ENCODE data around the gene CNIH3.

CNIH3 gene

DNA sequence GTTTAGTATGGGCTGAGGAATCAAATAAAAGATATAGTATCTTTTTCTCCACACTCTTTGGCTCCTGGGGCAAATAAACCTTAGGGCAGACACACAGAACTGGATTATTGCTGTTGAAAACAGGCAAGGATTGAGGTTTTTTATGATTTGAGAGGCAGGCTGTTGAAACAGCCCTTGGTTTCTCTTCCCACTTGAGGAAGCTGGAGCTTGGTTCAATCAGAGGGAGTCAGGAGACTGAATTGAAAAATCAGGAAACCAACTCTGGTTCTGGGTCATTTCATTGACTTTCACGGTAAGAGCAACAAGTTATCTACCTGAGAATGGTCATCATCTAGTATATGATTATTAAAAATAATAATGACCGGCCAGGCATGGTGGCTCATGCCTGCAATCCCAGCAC lies 108.4 kb downstream of the CNIH3 start:
- no peak for DNase-seq

DNA sequence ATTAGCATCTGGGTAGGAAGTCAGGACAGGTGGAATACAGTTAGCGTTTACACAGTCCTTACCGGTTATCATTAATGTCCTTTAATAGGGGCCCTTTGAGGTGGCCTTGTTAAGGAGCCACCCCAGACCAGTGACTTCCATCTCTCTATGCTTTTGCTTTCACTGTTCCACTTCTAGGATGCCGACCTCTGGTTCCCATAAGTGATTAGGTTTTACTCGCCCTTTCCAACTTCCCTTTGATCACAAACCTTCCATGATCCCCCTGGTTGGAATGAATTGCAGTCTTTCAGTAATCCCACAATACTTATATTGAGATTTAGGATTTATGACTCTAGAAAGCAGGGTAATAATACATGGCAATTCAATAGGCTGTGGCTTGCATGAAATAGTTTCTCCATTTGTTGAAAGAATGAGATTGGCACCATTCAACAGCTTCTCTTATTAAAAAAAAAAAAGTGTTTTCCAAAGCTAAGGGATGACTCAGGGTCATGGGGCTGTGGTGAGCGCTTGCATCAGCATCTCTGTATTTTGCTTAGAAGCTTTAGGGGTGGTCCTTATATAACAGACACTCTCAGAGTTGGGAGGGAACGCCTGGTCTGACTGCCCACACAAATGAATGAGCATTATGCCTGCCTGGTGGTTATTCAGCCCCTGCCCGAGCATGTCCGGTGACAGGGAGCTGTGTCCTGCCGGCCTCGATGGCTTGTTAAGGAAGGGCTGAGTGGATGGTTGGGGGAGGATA lies 110.5 kb downstream of the CNIH3 start:
- DNase-seq: peak; percentile 97

DNA sequence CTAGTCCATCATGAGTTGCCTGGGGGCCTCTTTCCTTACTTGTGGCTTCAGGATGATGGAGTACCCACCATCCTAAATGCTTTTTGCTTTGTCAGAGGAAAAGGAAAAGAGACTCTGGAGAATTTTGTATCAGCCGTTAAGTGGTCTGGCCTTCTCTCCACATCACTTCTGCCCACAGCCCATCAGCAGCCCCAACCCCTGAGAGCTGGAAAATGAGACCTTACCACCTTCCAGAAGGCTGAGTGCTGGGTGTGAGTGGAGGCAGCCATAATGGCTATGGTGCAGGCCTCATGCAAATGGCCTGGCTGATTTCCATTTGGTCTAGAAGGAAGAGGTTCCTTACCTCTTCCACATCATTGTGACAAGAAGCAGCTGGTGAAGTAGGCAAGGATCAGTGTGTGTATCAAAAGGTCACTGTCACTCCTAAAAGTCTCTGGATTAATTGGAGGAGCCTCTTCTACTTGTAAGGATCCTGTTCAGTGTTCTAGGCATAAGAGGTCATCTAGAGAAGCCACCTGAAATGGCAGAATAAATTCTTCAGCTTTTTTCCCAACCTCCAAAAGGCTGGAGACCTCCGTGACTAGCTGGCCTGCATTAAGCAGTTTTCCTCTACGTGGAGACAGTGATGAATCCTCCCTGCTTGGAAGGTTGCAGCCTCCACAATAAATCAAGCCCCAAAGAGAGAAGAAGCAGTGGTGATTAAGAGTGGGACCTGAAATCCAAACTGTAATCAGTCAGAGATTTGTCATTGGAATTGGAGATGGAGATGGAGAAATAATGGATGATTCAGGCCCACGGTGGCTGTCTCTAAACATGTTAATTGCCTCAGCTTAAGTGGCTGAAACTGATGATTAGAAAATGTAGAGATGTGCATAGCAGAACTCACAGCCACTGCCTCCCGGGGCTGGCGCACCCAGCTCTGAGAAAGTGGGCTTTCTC lies 111.5 kb downstream of the CNIH3 start:
- peak; percentile 94 for DNase-seq

DNA sequence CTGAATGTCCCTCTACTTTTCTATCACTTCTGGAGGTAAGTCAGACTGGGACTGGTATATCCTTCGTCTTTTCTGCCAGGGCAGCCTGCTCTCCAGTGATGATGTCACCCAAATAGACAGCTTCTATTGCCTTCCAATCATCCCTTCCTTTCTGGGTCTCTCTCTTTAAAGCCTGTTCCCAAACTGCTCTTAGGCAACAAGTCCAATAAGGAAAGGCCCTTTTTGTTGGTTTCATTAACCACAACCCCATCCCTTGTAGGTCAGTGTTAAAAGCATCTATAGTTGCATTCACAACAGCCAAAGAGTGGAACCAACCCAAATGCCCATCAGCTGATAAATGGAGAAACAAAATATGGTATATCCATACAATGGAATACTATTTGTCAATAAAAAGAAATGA lies 114.4 kb downstream of the CNIH3 start:
- no peak for DNase-seq

DNA sequence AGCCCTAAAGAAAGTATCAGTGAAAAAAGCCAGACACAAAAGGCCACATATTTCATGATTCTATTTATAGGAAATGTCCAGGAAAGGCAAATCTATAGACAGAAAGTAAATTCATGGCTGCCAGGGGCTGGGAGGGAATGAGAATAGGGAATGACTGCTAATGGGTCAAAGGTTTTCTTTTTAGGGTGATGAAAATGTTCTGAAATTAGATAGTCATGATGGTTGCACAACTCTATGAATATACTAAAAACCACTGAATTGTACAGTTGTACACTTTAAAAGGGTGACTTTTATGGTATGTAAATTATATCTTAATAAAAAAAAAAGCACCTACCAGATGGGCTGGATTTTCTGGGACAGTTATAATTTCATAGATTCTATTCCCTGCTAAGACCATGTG lies 114.8 kb downstream of the CNIH3 start:
- peak; percentile 73 for DNase-seq

DNA sequence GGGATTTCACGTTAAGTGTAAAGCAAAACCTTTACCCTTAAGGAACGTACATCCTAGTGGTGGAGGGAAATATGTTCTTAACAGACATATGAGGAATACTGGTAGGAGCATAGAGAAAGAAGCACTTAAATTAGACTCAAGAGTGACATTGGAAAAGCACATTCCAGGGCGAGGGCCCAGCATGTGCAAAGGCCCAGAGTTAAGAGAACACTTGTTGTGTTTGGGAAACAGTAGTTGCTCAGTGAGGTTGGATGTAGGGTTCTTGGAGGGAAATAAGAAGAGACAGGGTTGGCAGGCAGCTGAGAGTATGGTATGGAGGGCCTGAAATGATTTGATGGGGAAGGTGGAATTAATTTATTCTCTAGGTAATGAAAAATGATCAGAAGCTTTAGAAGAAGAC lies 115.5 kb downstream of the CNIH3 start:
- DNase-seq: no peak

DNA sequence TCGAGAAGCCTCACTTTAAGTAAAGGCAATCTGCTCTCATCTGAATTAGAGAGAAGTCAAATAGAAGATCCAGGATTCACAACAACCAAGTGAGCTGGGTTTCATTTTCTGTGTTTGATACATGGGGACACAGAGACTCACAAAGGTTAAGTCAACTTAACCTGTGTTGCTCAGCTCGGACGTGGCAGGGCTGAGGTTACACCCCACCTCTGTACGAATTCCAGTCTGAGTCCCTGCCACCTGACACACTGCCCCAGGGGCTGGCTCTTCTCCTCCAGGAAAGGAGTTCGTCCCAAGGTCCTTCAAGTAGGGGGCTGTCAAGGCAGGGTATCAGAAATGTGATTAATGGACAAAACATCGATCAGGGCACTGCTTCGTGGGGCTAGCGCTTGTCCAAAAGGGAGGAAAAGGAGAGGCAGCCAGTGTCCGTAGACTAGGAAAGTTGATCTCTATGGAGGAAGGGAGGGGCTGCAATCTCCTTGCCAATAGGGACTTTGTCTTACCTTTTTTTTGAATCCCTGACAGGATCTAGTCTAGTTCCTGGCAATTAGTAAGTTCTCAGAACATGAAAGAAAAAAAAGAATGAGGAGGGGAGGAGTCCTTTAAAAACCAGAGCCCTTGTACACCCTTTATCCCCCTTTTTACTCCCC lies 116.4 kb downstream of the CNIH3 start:
- no peak for DNase-seq

DNA sequence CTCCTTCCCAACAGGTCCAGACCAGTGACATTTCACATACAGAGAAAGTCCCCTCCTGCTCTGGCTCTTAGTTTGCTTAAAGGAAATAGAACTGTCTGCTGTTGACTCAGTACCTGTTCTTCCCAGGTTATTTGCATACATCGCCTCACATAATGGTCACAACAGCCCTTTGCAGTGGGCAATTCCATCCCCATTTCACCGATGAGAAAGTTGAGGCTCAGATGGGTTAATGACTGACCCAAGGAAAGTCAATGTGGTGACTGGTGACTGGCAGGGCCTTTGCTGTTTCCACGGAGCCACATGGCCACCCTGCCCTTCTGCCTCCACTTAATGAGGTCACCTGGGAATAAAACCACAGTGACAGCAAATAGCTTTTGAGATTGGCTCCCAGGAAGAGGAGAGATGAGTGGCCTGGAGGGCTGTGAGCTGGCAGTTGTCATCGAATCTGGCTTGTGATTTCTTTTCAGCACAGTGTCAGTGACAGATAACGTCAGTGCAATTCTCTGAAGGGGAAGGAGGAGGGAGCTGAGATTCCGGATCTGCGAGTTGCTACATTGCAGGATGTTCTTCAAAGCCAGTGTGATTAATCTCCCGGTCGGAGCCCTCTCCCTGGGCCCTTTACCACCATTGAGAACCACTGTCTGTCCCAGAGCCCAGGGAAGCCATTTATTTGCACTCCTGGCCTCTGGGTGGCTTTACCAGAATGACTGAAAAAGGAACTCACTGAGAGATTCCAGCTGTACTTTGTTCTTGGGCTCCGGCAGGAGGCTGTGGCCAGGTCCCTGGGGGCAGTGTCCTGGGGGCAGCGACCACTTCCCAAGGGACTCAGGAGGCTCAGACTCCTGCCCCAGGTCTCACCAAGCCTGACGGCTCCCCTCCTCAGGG lies 117.2 kb downstream of the CNIH3 start:
- peak; percentile 46 for DNase-seq

DNA sequence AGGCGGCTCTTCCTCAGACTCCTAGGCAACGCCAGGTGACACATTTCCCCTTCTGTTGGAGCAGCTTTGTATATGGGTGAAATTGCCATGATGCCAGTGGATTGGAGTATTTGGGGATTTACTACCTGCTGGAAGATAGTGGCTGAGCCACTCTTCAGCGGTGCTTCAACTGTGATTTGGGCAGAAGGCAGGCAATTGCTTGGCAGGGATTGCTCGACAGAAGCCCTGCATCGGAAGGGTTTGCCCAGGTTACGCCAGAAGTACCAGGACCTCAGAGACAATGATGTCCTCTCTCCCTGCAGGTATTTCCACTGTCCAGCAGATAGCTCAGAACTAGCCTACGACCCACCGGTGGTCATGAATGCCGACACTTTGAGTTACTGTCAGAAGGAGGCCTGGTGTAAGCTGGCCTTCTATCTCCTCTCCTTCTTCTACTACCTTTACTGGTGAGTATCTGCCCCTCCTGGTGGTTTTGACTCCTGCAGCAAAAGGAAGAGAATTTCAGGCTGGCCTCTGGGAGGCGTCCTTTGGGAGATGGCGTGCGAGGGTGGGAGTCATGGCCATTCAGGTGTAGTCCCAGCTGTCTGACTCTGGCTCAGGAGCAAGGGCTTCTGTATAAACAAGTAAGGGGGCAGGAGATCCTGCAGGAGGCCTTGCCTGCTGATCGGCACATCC lies 118.3 kb downstream of the CNIH3 start:
- DNase-seq: no peak

DNA sequence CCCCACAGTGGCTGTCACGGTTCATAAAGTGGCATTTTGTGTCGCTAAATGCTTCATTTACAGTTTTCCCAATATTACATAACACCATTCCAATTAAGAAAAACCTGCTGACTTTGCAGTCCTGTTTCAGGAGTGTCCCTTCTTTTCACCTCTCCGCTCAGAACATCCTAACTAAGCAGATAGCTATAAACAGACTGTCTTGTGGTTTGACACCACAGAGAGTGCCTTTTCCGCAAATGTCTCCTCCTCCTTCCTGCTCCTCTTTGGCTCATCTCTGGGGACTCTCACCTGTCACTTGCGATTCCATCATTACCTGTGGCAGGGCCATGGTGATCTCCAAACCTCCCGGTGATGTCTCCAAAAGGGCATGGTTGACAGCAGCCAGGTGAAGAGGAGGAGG lies 119.0 kb downstream of the CNIH3 start:
- no peak for DNase-seq

DNA sequence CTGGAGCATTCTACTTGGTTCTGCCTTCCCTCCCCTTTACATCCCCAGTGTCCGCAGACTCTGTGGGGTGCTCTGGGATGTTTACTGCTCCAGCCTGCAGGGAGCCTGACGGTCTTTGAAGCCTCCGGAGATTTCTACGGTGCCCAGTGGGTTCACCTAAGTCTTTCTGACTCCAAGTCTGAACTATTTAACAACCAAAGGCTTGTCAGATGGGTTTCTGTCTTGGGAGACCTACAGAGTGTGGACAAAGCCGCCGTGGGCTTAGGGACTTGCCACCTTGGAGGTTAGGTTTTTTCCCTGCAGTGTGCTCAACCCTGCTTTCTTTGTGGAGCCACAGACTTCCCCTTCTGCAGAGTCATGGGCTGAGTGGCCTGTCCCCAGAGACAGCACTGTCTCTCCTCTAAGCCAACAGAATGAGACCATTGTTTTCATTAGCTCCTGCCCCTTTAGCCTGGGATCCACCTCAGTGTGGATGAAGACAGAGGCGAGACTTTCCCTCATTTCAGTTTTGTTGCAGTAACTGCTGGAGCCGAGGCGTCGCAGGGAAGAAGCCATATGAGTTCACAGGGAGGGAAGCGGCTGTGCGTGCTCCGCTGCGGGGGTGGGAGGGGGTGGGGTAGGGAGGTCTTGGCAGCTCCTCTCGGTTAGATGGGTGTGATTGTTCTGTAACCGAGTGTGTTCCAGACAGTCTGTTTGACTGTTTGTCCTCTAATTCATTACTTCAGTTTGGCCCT lies 120.7 kb downstream of the CNIH3 start:
- peak; percentile 65 for DNase-seq

DNA sequence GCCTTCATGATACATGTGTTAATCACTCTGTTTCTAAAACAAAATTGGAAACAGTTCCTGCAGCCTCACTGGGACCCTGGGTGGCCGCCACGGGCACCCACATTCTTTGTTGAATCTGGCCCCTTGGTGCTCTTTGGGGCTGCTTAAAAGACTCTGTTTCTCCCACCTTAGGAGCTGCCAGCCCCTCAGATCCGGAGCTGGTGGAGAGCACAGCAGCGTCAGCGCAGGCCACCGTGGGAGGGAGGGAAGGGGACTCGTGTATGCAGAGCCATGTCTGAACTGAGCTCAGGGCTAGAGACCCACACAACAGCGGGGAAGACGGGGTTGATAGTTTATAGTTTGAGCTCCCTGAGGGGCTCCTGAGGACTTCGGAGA lies 121.2 kb downstream of the CNIH3 start:
- no peak for DNase-seq

DNA sequence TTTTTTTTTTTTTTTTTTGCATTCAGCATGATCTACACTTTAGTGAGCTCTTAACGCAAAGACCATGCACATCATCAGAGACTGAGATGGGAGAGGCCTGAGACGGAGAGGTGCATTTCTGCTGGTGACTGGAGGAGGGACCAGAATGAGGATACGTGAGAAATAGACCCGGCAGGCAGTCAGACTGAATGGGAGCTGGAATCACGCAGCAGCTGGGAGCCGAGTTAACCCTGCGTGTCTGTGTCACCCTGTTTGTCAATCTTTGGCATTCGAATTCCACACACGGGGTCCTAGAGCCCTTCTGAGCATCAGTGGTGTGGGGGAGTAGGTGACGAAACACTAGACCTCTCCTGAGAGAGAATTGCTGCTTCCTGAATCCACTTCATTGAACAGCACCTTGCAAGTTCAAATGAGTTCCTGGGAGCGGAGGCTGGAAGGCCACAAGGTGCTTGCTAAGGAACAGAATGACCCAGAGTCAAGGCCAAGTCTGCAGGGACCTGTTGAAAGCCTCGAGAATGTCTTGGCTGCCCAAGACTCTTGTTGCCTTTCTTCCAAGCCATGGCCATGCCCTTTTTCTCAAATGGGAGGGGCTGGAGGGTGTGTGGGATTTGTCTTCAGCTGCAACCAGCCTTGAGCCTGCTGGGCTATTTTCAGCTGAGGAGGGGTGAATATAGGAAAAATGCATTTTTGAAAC lies 123.3 kb downstream of the CNIH3 start:
- DNase-seq: no peak

DNA sequence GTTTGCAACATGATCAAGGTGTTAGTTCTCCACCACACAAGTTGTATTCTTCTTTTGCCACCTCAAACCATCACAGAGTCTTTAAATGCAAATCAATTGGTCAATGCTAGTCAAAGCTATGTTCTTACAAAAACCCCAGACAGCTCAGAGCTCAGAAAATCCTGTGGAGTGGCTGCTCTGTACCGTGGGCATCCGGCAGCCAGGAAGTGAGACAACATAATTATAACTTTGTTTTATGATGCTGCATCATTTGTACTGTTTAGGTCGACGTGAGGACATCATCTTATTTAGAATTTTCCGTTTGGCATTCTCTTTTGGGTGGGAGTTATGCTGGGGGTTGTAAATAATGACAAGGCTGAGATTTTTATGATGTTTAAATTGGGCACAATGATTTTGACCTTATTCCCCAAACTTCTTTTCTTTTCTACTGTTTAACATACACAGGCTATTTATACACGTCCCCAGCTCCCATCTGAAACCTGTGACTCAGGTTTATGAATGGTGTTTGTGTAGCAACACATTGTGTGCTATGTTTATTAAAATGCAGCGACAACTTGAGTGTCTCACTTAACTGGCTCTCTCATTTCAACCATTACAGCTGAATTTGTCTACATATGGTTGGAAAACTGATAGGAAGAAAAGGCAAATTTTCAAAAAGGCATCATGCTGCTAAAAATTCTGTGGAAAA lies 124.0 kb downstream of the CNIH3 start:
- no peak for DNase-seq

DNA sequence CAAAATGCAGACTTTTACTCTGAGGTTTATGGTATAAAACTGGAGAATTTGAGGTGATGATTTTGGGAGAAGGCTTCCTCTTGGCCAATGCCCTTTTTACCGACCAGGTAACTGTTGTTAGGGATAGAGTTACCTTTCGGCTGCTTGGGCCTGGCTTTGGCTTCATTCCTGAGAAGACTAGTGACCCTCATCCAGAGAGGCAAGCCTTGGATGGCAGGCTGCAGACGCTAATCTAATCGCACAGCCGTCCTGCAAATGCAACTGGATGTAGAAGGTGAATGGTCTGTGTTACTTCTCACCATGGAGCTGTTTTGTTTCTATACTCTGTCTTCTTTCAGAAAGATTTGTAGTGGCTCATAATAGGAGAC lies 124.6 kb downstream of the CNIH3 start:
- DNase-seq: no peak

DNA sequence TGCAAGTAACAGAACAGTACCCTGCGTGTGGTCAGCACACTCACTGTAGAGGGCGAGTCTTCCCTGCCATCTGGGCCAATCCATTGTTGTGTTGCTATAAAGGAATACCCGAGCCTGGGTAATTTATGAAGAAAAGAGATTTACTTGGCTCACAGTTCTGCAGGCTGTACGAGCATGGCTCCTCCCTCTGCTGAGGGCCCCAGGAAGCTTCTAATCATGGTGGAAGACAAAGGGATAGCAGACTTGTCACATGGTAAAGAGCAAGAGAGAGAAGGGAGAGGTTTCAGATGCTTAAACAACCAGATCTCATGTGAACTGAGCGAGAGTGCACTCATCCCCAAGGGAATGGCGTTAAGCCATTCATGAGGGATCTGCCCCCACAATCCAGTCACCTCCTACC lies 126.2 kb downstream of the CNIH3 start:
- DNase-seq: no peak

DNA sequence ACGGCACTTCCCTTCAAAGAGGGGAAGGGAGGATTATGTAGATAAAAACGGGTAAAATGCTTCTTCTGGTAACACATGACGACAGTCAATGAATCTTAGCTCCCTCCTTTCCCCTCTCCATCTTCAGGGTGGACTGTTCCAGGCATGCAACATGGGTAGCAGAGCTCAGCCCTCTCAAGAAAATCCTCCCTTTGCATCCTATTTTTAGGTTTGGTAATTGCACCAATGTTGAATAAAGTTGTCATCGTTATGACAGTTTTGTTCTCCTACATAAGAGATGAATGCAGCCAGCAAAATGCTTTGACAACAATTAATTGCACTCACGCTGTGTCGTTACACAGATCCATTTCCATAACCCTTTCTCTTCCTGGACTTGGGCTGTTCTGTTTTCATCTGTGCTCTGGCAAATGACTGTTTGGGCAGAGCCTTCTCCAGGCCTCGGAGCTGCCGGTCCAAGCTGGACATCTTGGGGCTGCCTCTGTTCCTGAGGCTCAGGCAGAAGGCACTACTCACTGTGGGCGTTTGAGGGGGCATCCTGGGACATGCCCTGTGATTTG lies 127.6 kb downstream of the CNIH3 start:
- DNase-seq: no peak

DNA sequence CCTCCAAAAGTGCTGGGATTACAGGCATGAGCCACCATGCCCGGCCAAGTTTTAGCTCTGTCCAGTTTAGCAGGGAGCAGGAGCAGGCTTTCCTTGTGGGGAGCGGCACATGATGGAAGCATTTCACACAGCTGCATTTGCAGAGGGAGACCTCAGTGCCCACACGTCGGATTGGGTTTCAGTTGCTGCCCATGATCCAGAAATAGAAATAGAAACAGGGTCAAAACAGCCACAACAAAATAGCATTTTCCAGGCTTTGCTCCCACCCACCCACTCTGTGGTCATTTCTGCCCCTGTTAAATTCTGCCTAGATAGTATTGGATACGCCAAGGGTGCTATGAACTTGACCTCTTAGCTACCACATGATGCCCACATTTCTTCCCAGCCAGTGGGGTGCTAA lies 128.4 kb downstream of the CNIH3 start:
- no peak for DNase-seq

DNA sequence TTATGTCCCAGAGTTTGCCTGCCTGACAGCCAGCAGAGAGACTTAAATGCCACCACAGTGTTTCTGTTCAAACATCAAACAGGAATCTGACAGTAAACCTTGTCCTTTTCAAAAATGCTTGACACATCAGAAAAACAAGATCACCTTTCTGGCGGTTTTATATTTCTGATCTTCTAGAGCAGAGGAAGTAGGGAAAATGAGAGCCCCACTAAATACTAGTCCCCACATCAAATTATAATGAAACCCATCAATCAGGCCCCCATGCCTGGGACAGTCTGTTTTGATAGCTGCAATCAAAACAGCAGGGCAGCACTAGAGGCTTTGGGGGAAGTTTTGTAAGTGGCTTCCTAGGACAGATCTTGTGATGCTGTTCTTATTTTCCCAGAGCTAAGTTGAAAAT lies 129.3 kb downstream of the CNIH3 start:
- DNase-seq: no peak

DNA sequence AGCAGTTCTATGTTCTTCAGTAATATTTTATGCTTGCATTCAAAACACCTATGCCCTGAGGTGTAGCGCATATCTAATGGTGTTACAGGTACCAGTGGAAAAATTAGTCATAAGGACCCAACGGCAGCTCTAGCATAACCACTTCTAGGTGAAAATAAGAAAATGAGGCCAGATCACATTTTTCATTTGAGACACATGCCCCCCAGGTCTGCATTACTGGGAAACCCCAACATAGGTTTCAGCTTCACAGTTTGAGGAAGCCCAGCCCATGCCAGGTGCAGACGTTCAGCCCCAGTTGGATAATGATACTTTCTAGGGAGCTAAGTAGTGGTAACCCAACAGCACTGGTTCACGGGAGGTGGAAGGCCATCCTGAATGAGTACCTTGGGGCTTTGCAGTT lies 129.8 kb downstream of the CNIH3 start:
- DNase-seq: no peak
